ENCODE results near the gene SDK2.

DNA sequence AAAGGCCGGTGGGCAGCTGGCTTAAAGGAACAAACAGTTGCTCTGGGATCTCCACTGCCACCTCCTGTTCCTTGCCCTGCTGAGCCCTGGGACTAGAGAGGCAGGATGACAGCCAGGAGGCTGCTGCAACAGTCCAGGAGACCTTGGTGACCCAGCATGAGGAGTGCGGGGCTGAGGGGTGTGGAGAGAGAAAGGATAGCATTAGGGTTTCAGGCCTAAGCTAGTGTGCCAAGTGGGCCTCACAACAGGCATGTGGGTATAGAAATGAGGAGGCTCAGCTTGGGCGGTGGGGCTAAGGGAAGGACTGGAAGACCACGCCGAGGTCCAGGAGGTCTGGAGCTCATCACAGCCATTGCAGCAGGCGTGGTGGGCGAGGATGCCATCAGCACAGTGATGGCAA is 39.8 kb downstream of the SDK2 start:
- TF ChIP-seq ELF4 (IDR thresholded peaks at IDR 0.05) (no peak), FOXA1 (IDR thresholded peaks at IDR 0.05) (no peak), SP1 (IDR thresholded peaks at IDR 0.05) (no peak), SUZ12 (IDR thresholded peaks at IDR 0.05) (no peak), CTBP1 (IDR thresholded peaks at IDR 0.05; ENCODE audit: borderline replicate concordance) (no peak), FOXM1 (IDR thresholded peaks at IDR 0.05; ENCODE audit: borderline replicate concordance) (no peak), FOXK2 (IDR thresholded peaks at IDR 0.05) (no peak), BHLHE40 (IDR thresholded peaks at IDR 0.05; ENCODE audit: borderline replicate concordance) (no peak), NFRKB (IDR thresholded peaks at IDR 0.05) (no peak), LEF1 (IDR thresholded peaks at IDR 0.05; ENCODE audit: borderline replicate concordance) (no peak), TARDBP (IDR thresholded peaks at IDR 0.05) (no peak)
- TF ChIP-seq, protein P1, sequence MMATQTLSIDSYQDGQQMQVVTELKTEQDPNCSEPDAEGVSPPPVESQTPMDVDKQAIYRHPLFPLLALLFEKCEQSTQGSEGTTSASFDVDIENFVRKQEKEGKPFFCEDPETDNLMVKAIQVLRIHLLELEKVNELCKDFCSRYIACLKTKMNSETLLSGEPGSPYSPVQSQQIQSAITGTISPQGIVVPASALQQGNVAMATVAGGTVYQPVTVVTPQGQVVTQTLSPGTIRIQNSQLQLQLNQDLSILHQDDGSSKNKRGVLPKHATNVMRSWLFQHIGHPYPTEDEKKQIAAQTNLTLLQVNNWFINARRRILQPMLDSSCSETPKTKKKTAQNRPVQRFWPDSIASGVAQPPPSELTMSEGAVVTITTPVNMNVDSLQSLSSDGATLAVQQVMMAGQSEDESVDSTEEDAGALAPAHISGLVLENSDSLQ (IDR thresholded peaks at IDR 0.05) = no peak
